HuH-7.5 (cell line): ENCODE results near the gene C10orf88.
A peak's percentile ranks its signal among the peaks of the same experiment; 100 is the strongest.

Experiments
- DNase-seq: peaks from one replicate; pipeline ENCODE4 v3.0.0; 2011; ENCODE audit warnings: low spot score

Gene C10orf88

GRCh38 chr10:122953902-122954730 lies at the start of gene C10orf88:
TSS of gene C10orf88 (minus strand) at chr10:122954227. CDS start at chr10:122954178, 49 bp downstream.
- DNase-seq: peak; percentile 83

GRCh38 chr10:123001370-123001769 lies 47.3 kb upstream of the C10orf88 start:
- no peak for DNase-seq

GRCh38 chr10:123000155-123000554 lies 46.1 kb upstream of the C10orf88 start:
- DNase-seq: no peak

- no peak for DNase-seq
Observed at GRCh38 chr10:122999347-122999746, 45.3 kb upstream of the C10orf88 start.

- no peak for DNase-seq
Observed at GRCh38 chr10:122998934-122999333, 44.9 kb upstream of the C10orf88 start.

GRCh38 chr10:122998360-122998917 lies 44.4 kb upstream of the C10orf88 start:
- no peak for DNase-seq

- DNase-seq: no peak
Observed at GRCh38 chr10:122997864-122998263, 43.8 kb upstream of the C10orf88 start.

- no peak for DNase-seq
Observed at GRCh38 chr10:122995936-122996335, 41.9 kb upstream of the C10orf88 start.

GRCh38 chr10:122993797-122994336 lies 39.8 kb upstream of the C10orf88 start:
- no peak for DNase-seq

- DNase-seq: no peak
Observed at GRCh38 chr10:122992031-122992585, 38.1 kb upstream of the C10orf88 start.

GRCh38 chr10:122990278-122990677 lies 36.3 kb upstream of the C10orf88 start:
- no peak for DNase-seq

- DNase-seq: no peak
Observed at GRCh38 chr10:122988501-122988900, 34.5 kb upstream of the C10orf88 start.

- DNase-seq: no peak
Observed at GRCh38 chr10:122986335-122986734, 32.3 kb upstream of the C10orf88 start.

GRCh38 chr10:122984708-122985107 lies 30.7 kb upstream of the C10orf88 start:
- DNase-seq: no peak

GRCh38 chr10:122983898-122984297 lies 29.9 kb upstream of the C10orf88 start:
- no peak for DNase-seq

- peak; percentile 37 for DNase-seq
Observed at GRCh38 chr10:122981066-122981464, 27.0 kb upstream of the C10orf88 start.

GRCh38 chr10:122980209-122981065 lies 26.4 kb upstream of the C10orf88 start, which contains the start of gene PSTK:
TSS of gene PSTK (plus strand) at chr10:122980401. CDS start at chr10:122980480, 79 bp downstream.
- peak; percentile 74 for DNase-seq

GRCh38 chr10:122974543-122975064 lies 20.6 kb upstream of the C10orf88 start:
- no peak for DNase-seq

GRCh38 chr10:122974023-122974422 lies 20.0 kb upstream of the C10orf88 start:
- no peak for DNase-seq

- no peak for DNase-seq
Observed at GRCh38 chr10:122968698-122969097, 14.7 kb upstream of the C10orf88 start.

GRCh38 chr10:122966879-122967278 lies 12.9 kb upstream of the C10orf88 start:
- no peak for DNase-seq

- no peak for DNase-seq
Observed at GRCh38 chr10:122962405-122962804, 8.4 kb upstream of the C10orf88 start.
